Kidney epithelial cell (primary cell): Measurements from ENCODE around the gene LLGL1. TPM values are rescaled to one million over a fixed set of nuclear protein-coding genes. Genes with fewer than 3 reads are reported as not detected.

Source experiments
- DNase-seq: peaks from one replicate; pipeline ENCODE4 v3.0.0-alpha.2; 2010; ENCODE audit warnings: low read depth
- H3K27me3 ChIP-seq: 2 replicates; pipeline ENCODE4 v1.6.0; 2011; ENCODE audit warnings: low read length; ENCODE audit not compliant: control insufficient read depth, insufficient read depth
- H3K36me3 ChIP-seq: 2 replicates; pipeline ENCODE4 v1.5.1; 2011; ENCODE audit warnings: low read length; ENCODE audit not compliant: control insufficient read depth, insufficient read depth
- H3K4me3 ChIP-seq: 2 replicates; pipeline ENCODE4 v1.5.1; 2011; ENCODE audit warnings: low read depth, mild to moderate bottlenecking, control low read depth, low read length
- total RNA-seq: library from RNA; depleted of rRNA; stranded (reverse); fragments of >200 nt; gene quantifications from 2 replicates; pipeline ENCODE4 v1.2.3, GENCODE V29; 2015
- TF ChIP-seq, protein P1 (sequence below): IDR thresholded peaks from 2 replicates; pipeline ENCODE4 v1.5.1; 2011; ENCODE audit warnings: mild to moderate bottlenecking, moderate library complexity, low read length, control low read depth, inconsistent platforms; ENCODE audit not compliant: insufficient read depth, poor library complexity, severe bottlenecking

The LLGL1 gene
- total RNA-seq, 1 donor from 2014 or later: 53.7 TPM

DNA sequence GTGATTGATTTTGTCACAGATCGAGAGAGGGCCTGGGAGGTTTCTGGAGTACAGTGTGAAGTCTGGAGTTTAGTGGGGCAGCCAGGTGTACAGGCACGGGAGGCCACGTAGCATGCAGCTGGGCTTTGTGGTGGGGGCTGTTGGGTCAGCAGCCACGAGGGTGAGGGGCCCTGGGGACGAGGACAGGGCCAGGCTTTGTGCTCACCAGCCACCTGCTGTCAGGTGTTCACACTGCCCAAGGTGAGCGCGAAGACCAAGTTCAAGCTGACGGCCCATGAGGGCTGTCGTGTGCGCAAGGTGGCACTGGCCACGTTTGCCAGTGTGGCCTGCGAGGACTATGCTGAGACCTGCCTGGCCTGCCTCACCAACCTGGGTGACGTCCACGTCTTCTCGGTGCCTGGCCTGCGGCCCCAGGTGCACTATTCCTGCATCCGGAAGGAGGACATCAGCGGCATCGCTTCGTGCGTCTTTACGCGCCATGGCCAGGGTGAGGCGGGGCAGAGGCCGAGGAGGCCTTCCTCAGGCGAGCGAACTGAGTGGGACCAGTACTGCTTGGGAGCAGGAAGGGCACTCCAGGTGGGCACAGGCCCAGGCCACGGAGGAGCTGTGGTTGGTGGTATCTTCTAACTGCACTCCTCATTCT is 15.9 kb downstream of the LLGL1 start:
- no peaks in the 10 kb centered on the region for H3K27me3 ChIP-seq
- no peak for DNase-seq
- no peaks in the 10 kb centered on the region for H3K36me3 ChIP-seq
- H3K4me3 ChIP-seq: no peak overlapping the region
- TF ChIP-seq, protein P1, sequence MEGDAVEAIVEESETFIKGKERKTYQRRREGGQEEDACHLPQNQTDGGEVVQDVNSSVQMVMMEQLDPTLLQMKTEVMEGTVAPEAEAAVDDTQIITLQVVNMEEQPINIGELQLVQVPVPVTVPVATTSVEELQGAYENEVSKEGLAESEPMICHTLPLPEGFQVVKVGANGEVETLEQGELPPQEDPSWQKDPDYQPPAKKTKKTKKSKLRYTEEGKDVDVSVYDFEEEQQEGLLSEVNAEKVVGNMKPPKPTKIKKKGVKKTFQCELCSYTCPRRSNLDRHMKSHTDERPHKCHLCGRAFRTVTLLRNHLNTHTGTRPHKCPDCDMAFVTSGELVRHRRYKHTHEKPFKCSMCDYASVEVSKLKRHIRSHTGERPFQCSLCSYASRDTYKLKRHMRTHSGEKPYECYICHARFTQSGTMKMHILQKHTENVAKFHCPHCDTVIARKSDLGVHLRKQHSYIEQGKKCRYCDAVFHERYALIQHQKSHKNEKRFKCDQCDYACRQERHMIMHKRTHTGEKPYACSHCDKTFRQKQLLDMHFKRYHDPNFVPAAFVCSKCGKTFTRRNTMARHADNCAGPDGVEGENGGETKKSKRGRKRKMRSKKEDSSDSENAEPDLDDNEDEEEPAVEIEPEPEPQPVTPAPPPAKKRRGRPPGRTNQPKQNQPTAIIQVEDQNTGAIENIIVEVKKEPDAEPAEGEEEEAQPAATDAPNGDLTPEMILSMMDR: no peak

DNA sequence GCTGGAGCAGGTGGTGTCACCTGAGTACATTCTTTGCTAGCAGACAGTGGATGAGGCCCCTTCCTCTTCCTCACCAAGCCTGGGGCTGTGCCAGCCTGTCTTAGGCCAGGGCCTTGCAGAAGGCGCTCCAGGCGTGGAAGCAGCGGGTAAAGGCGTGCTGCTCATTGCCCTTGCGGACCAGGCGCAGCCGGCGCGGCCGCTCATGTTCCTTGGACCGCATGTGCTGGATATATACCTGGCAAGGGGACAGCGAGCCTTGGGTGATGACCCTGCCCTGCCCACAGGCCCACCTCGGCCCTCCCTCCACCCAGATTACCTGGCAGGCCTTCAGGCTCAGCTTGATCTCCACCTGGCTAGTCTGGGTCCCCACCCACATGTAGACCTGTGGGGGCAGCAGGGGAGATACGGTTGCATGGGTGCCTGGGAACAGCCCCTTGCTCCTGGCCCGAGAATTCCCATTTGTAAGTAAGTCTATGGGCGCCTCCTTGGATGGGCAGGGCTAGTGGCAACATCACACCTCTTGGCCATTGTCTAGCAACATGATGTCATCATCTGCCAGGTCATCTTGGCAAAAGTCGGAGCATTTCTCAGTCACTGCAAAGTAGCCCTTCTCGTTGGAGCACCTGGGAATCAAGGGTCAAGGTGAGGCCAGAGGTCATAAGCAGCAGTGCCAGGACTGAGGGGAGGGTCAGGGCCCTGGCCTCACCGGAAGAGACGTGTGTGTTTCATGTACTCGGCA is 19.8 kb downstream of the LLGL1 start:
- H3K27me3 ChIP-seq: no peaks in the 10 kb centered on the region
- TF ChIP-seq, protein P1: no peak
- peaks cover 7% of the 10 kb centered on the region for H3K36me3 ChIP-seq
- no peak for DNase-seq
- H3K4me3 ChIP-seq: no peak overlapping the region

GRCh38 chr17:18246109-18246725 is 20.8 kb downstream of the LLGL1 start:
- no peaks in the 10 kb centered on the region for H3K27me3 ChIP-seq
- no peak overlapping the region for H3K4me3 ChIP-seq
- H3K36me3 ChIP-seq: peaks cover 8% of the 10 kb centered on the region
- TF ChIP-seq, protein P1: no peak
- DNase-seq: no peak

DNA sequence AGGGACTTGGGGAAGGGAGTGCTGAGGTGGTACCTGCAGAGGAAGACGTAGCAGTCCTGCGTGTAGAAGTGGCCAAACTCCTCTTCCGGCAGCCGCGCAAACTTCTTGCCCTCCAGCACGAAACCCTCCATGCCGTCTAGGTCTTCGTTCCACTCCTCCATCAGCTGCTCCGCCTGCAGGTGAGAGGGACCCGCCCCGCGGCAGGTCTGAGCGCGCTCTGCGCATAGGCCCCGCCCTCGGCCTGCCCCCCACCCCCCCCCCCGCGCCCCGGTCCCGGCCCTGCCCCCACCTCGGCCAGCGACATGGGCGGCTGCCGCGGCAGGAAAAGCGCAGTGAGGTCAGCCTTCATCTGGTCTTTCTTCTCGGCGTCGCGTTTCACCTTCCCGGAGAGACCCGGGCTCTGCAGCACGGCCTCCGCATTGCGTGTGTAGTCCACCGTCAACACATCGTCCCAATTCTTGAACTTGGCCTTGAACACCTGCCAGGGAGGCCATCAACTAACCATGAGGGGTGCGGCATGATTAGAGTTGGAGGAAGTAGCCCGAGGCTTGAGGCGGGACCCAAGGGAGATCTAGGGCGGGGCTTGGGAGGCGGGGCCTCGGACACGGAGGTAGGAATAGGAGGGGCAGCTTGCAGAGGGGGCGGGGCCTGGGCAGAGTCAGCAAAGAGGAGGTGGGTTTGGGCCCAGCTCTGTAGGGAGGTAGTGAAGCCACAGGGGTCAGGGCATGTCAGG is 21.6 kb downstream of the LLGL1 start:
- no peak for DNase-seq
- H3K36me3 ChIP-seq: peaks cover 8% of the 10 kb centered on the region
- no peak overlapping the region for H3K4me3 ChIP-seq
- TF ChIP-seq, protein P1: no peak
- H3K27me3 ChIP-seq: no peaks in the 10 kb centered on the region

DNA sequence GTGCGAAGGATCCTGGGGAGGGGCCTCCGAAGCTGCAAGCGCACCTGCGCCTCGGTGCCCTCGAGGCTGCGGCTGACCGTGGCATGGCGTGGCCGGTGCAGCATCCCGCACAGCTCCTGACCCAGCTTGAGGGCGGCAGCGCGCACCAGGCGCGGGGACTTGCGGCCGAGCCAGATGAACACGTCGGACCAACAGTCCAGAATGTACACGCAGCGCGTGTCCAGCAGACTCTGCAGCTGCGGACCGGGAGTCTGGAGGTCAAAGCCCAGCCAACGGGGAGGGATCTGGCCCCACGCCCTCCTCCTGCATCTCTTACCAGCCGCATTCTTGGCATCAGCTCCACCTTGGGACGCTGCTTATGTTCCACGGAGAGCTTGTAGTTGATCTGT is 22.2 kb downstream of the LLGL1 start:
- DNase-seq: no peak
- Histone ChIP-seq H3K27me3 (no peaks in the 10 kb centered on the region), H3K4me3 (no peak overlapping the region), H3K36me3 (peaks cover 8% of the 10 kb centered on the region)
- TF ChIP-seq, protein P1: no peak
